NB4 (cell line): Measurements from ENCODE around the gene CCNA2.

Source experiments
- DNase-seq: peaks from one replicate; pipeline ENCODE4 v3.0.0; 2010; ENCODE audit warnings: low read depth
- H3K4me3 ChIP-seq: one replicate; pipeline ENCODE4 v1.5.1; 2011; ENCODE audit warnings: mild to moderate bottlenecking, low read depth, low read length, moderate library complexity
- CTCF ChIP-seq: IDR thresholded peaks from one replicate; pipeline ENCODE4 v1.5.1; 2012; ENCODE audit warnings: low read depth, low read length
- MAX ChIP-seq: IDR thresholded peaks from 2 replicates; pipeline ENCODE4 v1.6.1; 2011; ENCODE audit warnings: low read depth, low read length
- MYC ChIP-seq: IDR thresholded peaks from 2 replicates; pipeline ENCODE4 v1.6.1; 2011; ENCODE audit warnings: low read depth, low read length
- POLR2A ChIP-seq: IDR thresholded peaks from 2 replicates; pipeline ENCODE4 v1.6.1; 2011; ENCODE audit warnings: mild to moderate bottlenecking; ENCODE audit not compliant: insufficient read length; ENCODE audit errors: extremely low read depth

CCNA2 gene

GRCh38 chr4:121796283-121796682 is 27.4 kb downstream of the CCNA2 start:
- no peak overlapping the region for H3K4me3 ChIP-seq
- no peak for DNase-seq
- TF ChIP-seq MAX (no peak), MYC (no peak), CTCF (no peak), POLR2A (no peak)

DNA sequence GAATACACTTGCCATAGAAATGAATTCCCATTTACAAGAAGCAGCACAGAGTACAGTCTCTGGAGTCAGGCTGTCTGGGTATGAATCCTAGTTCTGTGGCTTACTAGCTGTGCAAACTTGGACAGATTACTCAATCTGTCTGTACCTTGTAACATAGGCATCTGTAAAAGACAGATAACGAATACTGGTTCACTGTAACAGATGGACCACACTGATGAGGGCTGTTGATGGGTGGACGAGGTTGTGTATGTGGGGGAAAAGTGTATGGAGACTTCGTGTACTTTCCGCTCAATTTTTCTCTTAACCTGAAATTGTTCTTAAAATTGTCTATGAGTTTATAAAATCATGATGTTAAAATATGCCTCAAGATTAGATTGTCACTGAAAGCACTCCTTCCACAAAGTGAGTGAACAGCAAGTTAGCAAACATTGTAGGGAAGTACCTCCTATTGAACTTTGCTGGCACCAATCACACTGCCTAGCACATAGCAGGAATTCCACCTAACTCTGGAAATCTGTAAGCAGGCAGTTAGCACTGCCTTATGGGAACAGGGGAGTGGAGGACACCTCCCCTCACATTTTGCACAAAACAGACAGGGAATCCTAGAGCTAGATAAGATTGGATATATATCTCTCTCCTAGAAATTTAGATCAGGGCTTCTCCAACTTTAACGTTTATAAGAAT is 29.0 kb downstream of the CCNA2 start:
- TF ChIP-seq POLR2A (no peak), CTCF (no peak), MAX (no peak), MYC (no peak)
- DNase-seq, result no peak
- no peak overlapping the region for H3K4me3 ChIP-seq

DNA sequence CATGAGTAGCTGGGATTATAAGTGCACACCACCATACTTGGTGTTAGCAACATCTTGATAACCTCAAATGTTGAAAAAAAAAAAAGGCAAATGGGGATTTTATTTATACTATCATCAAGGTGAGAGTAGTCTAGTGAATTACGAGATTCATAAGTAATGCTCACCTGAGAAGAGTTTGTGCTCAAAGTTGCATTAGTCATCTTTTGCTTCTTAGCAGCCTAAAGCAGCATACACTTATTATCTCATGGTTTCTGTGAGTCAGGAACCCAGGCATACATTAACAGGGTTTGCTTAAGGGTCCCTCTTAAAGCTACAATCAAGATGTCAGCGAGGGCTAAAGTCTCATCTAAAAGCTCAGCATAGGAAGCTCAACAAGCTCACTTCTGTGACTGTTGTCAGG is 30.7 kb downstream of the CCNA2 start:
- TF ChIP-seq MYC, result no peak
- no peak for TF ChIP-seq POLR2A
- no peak for TF ChIP-seq CTCF
- no peak for TF ChIP-seq MAX
- no peak overlapping the region for H3K4me3 ChIP-seq
- no peak for DNase-seq

DNA sequence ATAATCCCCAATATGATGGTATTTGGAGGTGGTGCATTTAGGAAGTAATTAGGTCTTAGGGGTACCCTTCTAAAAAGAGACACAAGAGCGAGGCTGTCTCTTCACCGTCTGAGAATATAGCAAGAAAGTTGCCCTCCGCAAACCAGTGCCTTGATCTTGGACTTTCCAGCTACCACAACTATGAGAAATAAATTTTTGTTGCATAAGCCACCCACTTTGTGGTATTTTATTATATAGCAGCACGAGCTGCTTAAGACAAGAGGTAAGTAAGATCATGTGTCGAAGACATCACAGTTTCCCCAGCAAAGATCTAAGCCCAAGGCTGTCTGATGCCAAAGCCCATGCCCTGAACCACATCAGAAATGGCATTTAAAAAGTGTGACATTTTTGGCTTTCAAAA is 32.2 kb downstream of the CCNA2 start:
- DNase-seq, result no peak
- TF ChIP-seq POLR2A, result no peak
- TF ChIP-seq MAX, result no peak
- no peak for TF ChIP-seq CTCF
- no peak for TF ChIP-seq MYC
- no peak overlapping the region for H3K4me3 ChIP-seq

- DNase-seq, result no peak
- H3K4me3 ChIP-seq, result no peak overlapping the region
- no peak for TF ChIP-seq MAX
- TF ChIP-seq CTCF, result no peak
- no peak for TF ChIP-seq POLR2A
- no peak for TF ChIP-seq MYC
These were observed 32.7 kb downstream of the CCNA2 start for GRCh38 chr4:121790976-121791375.
